Activated CD8-positive, alpha-beta T cell treated with anti-CD3 and anti-CD28 coated beads, Interleukin-2, amount 10 ng/mL, durations not matched to agents 7 days and 5 days (primary cell): Measurements from ENCODE around the gene IGFBP4. TPM values are rescaled to one million over a fixed set of nuclear protein-coding genes. Genes with fewer than 3 reads are reported as not detected.

ENCODE experiments used
- ATAC-seq: fragments of 150-1000 bp; cut with Tn5 transposase; one replicate; pipeline ENCODE4 v1.10.0; 2021; ENCODE audit warnings: moderate library complexity
- CTCF ChIA-PET: fragments of 350-600 bp; sonication (Branson Sonifier 250); formaldehyde crosslinking; loops from one replicate; lab custom pipeline; 2021; ENCODE audit warnings: antibody characterized with exemption; lab: Charles Lee
- POLR2A ChIA-PET: fragments of 350-600 bp; sonication (Branson Sonifier 250); formaldehyde crosslinking; loops from one replicate; lab custom pipeline; 2021; ENCODE audit warnings: antibody characterized with exemption; lab: Charles Lee
- DNase-seq: peaks from one replicate; pipeline ENCODE4 v3.0.0-alpha.2; 2020
- H3K27ac Mint-ChIP-seq: one replicate; pipeline ENCODE4 v1.8.0; 2021; ENCODE audit warnings: mild to moderate bottlenecking, mixed read lengths
- H3K27me3 Mint-ChIP-seq: one replicate; pipeline ENCODE4 v1.8.0; 2021; ENCODE audit warnings: low read depth, mixed read lengths
- H3K36me3 Mint-ChIP-seq: one replicate; pipeline ENCODE4 v1.8.0; 2021; ENCODE audit warnings: low read depth, mixed read lengths
- H3K4me1 Mint-ChIP-seq: one replicate; pipeline ENCODE4 v1.8.0; 2021; ENCODE audit warnings: low read depth, mixed read lengths
- H3K4me3 Mint-ChIP-seq: one replicate; pipeline ENCODE4 v1.8.0; 2021; ENCODE audit warnings: mild to moderate bottlenecking, mixed read lengths
- H3K9me3 Mint-ChIP-seq: one replicate; pipeline ENCODE4 v1.8.0; 2022; ENCODE audit warnings: mixed read lengths; ENCODE audit not compliant: insufficient read depth
- total RNA-seq, 2 experiments: library from RNA; stranded (reverse); gene quantifications; one replicate each; pipeline ENCODE4 v1.2.3, GENCODE V29; 2021

IGFBP4 gene
- total RNA-seq, 2 experiments from 2014 or later: 28.7 to 28.9 TPM

DNA sequence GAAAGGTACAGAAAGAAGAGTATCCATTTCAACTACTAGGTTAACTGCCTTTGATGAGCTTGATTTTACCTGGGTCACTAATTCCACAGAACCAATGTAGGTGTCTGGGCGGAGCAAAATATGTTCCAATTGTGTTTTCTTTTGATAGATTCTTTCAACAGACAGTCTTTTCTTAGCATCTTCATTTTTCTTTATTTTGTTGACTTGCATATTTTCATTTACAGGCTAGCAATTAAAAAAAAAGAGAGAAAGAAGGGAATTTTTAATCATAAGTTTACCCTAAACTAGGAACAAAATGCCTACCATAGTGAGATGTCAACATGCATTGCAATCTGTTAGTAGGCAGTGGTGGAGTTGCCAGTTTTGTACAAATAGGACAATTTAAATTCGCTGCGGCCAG lies 26.6 kb upstream of the IGFBP4 start:
- H3K27ac Mint-ChIP-seq: peak overlapping the region; percentile 98
- DNase-seq: no peak
- ChIA-PET CTCF (interaction anchor here (0.8 to 6.6 kb wide), 19 partner anchors 9 to 147 kb away, joined by 3 to 122 read pairs (median 6); partner anchors contain the start of gene IGFBP4), POLR2A (interaction anchor here (1.2 to 4.1 kb wide), 9 partner anchors 10 to 131 kb away, joined by 3 to 67 read pairs (median 7); partner anchors contain the start of gene IGFBP4)
- peaks cover 49% of the 10 kb centered on the region for H3K36me3 Mint-ChIP-seq
- H3K9me3 Mint-ChIP-seq: no peaks in the 10 kb centered on the region
- ATAC-seq: no peak
- H3K4me1 Mint-ChIP-seq: peaks cover 56% of the 10 kb centered on the region
- peak overlapping the region; percentile 98 for H3K4me3 Mint-ChIP-seq
- no peaks in the 10 kb centered on the region for H3K27me3 Mint-ChIP-seq

DNA sequence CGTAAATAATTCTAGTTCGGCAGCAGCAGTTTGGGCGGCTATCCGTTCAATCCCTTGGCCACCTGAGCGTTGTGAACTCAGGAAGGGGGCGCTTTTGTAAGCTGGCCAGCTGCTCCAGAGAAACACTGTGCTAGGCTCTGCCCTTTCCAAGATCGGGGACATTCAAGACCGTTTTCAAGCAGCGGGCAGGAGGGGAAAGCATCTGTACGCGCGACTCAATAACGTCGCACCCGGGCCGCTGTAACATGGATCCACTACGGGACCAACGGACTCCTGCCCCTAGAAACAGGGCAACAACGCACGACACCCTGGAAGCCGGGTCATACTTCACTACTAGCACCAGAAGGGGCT lies 26.0 kb upstream of the IGFBP4 start:
- POLR2A ChIA-PET: interaction anchor here (0.6 to 4.1 kb wide), 25 partner anchors 9 to 1675 kb away, joined by 3 to 67 read pairs (median 6); partner anchors contain the start of genes CCR7 and IGFBP4
- peak; percentile 42 for ATAC-seq
- Mint-ChIP-seq H3K36me3 (peaks cover 45% of the 10 kb centered on the region), H3K4me1 (peaks cover 53% of the 10 kb centered on the region), H3K27ac (peak overlapping the region; percentile 98), H3K27me3 (no peaks in the 10 kb centered on the region), H3K4me3 (peak overlapping the region; percentile 98), H3K9me3 (no peaks in the 10 kb centered on the region)
- CTCF ChIA-PET: interaction anchor here (0.7 to 6.6 kb wide), 25 partner anchors 9 to 185 kb away, joined by 3 to 122 read pairs (median 4); partner anchors contain the start of gene IGFBP4
- DNase-seq: peak; percentile 57

DNA sequence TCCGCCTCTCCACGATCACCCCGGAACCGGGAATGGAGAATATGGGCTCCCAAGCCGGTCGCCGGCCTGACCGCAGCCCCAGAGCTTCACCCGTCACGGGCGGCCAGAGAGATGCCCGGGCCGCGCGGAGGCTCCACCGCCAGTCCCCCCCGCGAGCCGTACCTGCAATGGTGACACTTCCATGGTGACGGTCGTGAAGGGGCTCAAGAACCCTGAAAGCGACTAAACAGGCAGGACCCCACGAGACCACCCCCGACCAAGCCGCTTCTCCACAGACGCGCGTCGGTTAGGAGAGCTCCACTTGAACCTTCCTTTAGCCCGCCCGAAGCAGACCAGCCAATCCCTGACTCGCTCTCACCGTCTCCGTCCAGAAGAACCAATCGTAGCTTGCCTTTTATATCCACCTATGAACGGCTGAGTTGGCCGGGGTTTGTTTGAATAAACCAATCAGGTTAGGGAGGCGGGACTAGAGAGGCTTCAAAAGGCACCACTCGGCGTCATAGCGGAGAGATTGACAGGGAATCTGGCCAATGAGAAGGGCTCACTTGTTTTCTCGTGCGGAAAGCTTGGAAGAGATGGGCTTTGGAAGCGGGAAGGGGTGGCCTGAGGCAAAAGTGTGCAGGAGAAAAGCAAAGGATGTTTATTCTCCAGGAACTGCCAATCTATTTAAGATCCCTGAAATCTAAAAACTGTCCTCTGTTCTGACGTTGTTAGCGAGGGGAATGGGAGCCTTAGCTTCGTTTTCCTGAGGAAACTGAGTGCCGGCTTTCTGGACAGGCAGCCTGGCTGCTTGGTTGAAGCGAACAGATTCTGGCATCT lies 25.4 kb upstream of the IGFBP4 start, which contains the start of gene TOP2A:
TOP2A (minus strand) TSS at position 288 of the 819 bp plus-strand sequence; CDS start at position 183, 105 bp downstream.
- H3K27me3 Mint-ChIP-seq: no peaks in the 10 kb centered on the region
- peak within 1 kb of the TSS; percentile 98 for H3K4me3 Mint-ChIP-seq
- peaks cover 41% of the 10 kb centered on the region for H3K36me3 Mint-ChIP-seq
- CTCF ChIA-PET: interaction anchor here (0.7 to 6.6 kb wide), 28 partner anchors 9 to 185 kb away, joined by 3 to 122 read pairs (median 4); partner anchors contain the start of gene IGFBP4
- POLR2A ChIA-PET: interaction anchor here (0.6 to 4.1 kb wide), 37 partner anchors 9 to 1674 kb away, joined by 3 to 67 read pairs (median 4); partner anchors contain the start of genes CCR7, IGFBP4 and MED1
- H3K4me1 Mint-ChIP-seq: peaks cover 50% of the 10 kb centered on the region
- peak; percentile 97 for ATAC-seq
- H3K27ac Mint-ChIP-seq: peak within 1 kb of the TSS; percentile 98
- H3K9me3 Mint-ChIP-seq: no peaks in the 10 kb centered on the region
- peak; percentile 98 for DNase-seq

DNA sequence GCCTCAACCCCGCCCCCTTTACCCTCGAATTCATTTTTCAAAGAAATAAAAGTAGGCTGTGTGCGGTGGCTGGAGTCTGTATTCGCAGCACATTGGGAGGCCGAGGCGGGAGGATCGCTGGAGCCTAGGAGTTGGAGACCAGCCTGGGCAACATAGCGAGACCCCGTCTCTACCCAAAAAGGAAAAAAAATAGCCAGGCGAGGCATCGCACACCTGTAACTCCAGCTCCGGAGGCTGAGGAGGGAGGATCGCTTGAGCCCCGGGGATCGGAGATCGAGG lies 24.9 kb upstream of the IGFBP4 start:
- ChIA-PET CTCF (interaction anchor here (0.9 to 6.6 kb wide), 23 partner anchors 8 to 142 kb away, joined by 3 to 122 read pairs (median 4); partner anchors contain the start of gene IGFBP4), POLR2A (interaction anchor here (0.6 to 4.1 kb wide), 28 partner anchors 8 to 295 kb away, joined by 3 to 67 read pairs (median 4); partner anchors contain the start of genes CCR7 and IGFBP4)
- peak overlapping the region; percentile 98 for H3K4me3 Mint-ChIP-seq
- peaks cover 48% of the 10 kb centered on the region for H3K4me1 Mint-ChIP-seq
- H3K27ac Mint-ChIP-seq: peak overlapping the region; percentile 98
- H3K27me3 Mint-ChIP-seq: no peaks in the 10 kb centered on the region
- ATAC-seq (no peak), DNase-seq (no peak)
- no peaks in the 10 kb centered on the region for H3K9me3 Mint-ChIP-seq
- peaks cover 35% of the 10 kb centered on the region for H3K36me3 Mint-ChIP-seq

DNA sequence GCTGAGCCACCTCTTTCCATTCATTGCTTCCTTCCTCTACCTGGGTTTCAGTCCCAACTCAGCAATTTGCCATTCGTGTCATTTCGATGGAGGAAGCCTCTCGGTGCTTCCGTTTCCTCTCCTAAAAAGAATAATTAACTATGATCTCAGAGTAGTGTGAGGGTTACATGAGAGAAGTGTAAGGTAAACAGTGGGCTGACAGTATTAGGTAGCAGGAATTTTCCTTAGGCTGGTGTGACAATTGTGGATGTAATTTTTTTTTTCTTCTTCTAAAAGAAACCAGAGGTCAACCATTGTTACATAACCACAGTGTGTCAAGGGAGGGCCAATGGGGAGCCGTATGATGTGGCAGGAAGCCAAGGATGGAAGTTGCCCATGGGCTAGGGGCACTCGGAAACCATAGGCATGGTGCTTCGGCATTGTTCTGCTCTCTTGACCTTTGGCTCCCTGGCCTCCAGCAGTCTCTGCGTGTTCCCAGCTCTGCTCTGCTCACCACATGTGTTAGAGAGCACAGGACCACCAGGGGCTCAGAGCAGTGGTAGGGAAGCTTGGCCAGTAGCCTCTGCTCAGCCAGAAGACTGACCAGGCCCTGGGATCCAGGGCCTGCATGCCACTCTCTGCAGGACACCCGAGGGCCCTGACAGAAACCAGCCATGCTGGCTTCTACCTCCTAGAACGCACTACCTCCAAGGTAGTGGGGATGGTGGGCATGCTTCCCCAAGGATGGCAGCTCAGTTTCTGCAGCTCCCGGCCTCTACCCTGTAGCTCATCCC lies 23.5 kb upstream of the IGFBP4 start:
- Mint-ChIP-seq H3K27me3 (no peaks in the 10 kb centered on the region), H3K4me3 (peak overlapping the region; percentile 30), H3K27ac (peak overlapping the region; percentile 32), H3K36me3 (peaks cover 27% of the 10 kb centered on the region), H3K4me1 (peaks cover 39% of the 10 kb centered on the region), H3K9me3 (no peaks in the 10 kb centered on the region)
- no peak for ATAC-seq
- DNase-seq: no peak
- ChIA-PET CTCF (interaction anchor here (1.3 to 6.6 kb wide), 3 partner anchors 22 to 140 kb away, joined by 3 to 122 read pairs (median 49); partner anchors contain the start of gene IGFBP4), POLR2A (interaction anchor here (1.1 to 2.7 kb wide), 2 partner anchors 7 to 15 kb away, joined by 3 to 41 read pairs; no protein-coding TSS in a partner anchor)

DNA sequence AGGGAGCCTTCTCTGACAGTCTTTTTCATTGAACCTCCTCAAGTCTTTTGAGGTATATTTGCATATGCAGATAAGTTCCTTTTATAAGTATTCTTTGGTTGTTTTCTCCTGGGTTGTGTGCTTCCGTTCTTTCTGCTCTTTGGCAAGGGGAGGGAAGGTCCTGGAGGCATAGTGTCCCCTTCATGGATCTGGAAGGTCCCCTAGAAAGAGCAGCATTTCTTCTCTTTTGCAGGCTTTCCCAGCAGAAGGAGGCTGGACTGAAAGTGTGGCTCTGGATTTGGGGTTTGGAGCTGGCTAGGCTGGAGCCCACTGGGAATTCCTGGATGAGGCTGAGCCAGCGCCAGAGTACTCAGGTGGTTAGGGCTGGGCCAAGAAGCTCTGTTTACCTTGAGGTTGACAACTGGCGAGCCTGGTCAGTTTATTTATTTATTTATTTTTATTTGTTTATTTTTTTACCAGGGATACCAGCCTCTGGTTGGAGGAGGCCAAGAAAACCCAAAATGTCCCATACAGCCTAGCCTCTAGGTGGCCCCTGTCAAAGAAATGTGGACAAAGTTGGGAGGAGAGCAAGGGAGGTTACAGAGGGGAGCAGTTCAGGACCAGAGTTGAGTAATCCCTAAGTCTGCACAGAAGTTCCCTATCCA lies 20.1 kb upstream of the IGFBP4 start:
- Mint-ChIP-seq H3K27ac (no peak overlapping the region), H3K4me3 (no peak overlapping the region), H3K9me3 (no peaks in the 10 kb centered on the region), H3K4me1 (peaks cover 55% of the 10 kb centered on the region), H3K27me3 (peaks cover 4% of the 10 kb centered on the region), H3K36me3 (no peaks in the 10 kb centered on the region)
- DNase-seq (no peak), ATAC-seq (no peak)
- CTCF ChIA-PET: interaction anchor here (0.8 to 2.3 kb wide), 5 partner anchors 10 to 110 kb away, joined by 3 to 6 read pairs (median 4); no protein-coding TSS in a partner anchor
- POLR2A ChIA-PET: interaction anchor here (0.8 kb wide), 1 partner anchor 110 kb away, joined by 3 read pairs; no protein-coding TSS in a partner anchor

DNA sequence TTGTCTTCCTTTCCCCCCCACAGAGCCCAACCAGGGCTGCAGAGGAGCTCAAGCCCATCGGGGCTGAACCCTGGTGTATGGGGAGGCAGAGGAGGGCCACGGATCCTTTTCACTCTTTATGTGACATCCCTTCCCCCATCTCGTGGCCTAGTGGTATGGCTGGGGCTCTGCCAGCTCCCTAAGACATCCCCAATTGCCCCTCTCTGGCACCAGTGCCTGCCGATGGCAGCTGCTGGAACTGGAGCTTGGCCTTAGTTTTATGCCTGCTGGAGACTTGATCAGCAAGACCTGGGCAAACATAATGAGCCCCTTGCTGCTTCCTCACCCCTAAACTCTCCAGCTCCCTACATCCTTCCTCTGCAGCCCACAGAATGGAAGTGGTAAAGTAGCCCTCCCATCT lies 17.5 kb upstream of the IGFBP4 start:
- DNase-seq (no peak), ATAC-seq (peak; percentile 16)
- Mint-ChIP-seq H3K27ac (peak overlapping the region; percentile 83), H3K36me3 (no peaks in the 10 kb centered on the region), H3K9me3 (no peaks in the 10 kb centered on the region), H3K4me1 (peaks cover 38% of the 10 kb centered on the region), H3K27me3 (peaks cover 11% of the 10 kb centered on the region), H3K4me3 (peak overlapping the region; percentile 53)
- ChIA-PET CTCF (interaction anchor here (0.9 to 3.7 kb wide), 13 partner anchors 9 to 134 kb away, joined by 3 to 62 read pairs (median 6); partner anchors contain the start of genes IGFBP4 and TOP2A), POLR2A (interaction anchor here (0.9 to 2.4 kb wide), 6 partner anchors 8 to 108 kb away, joined by 3 to 41 read pairs (median 5); partner anchors contain the start of gene TOP2A)

DNA sequence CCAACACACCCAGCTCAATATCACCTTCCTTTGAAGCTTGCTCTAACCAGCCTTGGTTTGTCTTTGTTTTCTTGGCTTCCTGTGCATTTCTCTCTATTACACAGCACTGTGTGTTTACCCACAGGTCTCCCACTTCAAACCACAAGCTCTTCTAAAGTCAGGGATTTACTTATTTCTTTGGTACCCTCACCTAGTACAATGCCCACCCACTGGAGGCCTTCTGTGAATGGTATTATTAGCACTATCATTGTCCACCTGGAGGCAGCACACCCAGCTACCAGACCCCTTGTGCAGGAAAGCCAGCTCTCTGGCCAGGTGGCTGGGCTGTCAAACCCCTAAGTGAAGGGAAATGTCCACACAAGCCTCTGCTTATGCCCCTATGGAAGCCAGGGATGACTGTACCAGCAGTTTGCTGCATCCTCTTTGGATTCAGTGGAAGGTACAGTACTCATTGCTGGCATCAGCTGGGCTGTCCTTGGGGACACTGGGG lies 16.2 kb upstream of the IGFBP4 start:
- peak overlapping the region; percentile 3 for H3K4me3 Mint-ChIP-seq
- ChIA-PET POLR2A (interaction anchor here (0.6 to 2.4 kb wide), 9 partner anchors 9 to 195 kb away, joined by 3 to 41 read pairs (median 3); partner anchors contain the start of gene TOP2A), CTCF (interaction anchor here (0.7 to 3.7 kb wide), 18 partner anchors 10 to 215 kb away, joined by 3 to 62 read pairs (median 6); partner anchors contain the start of genes IGFBP4 and TOP2A)
- H3K27ac Mint-ChIP-seq: peak overlapping the region; percentile 83
- H3K36me3 Mint-ChIP-seq: no peaks in the 10 kb centered on the region
- H3K27me3 Mint-ChIP-seq: peaks cover 11% of the 10 kb centered on the region
- DNase-seq (peak; percentile 63), ATAC-seq (peak; percentile 93)
- no peaks in the 10 kb centered on the region for H3K9me3 Mint-ChIP-seq
- H3K4me1 Mint-ChIP-seq: peaks cover 36% of the 10 kb centered on the region

DNA sequence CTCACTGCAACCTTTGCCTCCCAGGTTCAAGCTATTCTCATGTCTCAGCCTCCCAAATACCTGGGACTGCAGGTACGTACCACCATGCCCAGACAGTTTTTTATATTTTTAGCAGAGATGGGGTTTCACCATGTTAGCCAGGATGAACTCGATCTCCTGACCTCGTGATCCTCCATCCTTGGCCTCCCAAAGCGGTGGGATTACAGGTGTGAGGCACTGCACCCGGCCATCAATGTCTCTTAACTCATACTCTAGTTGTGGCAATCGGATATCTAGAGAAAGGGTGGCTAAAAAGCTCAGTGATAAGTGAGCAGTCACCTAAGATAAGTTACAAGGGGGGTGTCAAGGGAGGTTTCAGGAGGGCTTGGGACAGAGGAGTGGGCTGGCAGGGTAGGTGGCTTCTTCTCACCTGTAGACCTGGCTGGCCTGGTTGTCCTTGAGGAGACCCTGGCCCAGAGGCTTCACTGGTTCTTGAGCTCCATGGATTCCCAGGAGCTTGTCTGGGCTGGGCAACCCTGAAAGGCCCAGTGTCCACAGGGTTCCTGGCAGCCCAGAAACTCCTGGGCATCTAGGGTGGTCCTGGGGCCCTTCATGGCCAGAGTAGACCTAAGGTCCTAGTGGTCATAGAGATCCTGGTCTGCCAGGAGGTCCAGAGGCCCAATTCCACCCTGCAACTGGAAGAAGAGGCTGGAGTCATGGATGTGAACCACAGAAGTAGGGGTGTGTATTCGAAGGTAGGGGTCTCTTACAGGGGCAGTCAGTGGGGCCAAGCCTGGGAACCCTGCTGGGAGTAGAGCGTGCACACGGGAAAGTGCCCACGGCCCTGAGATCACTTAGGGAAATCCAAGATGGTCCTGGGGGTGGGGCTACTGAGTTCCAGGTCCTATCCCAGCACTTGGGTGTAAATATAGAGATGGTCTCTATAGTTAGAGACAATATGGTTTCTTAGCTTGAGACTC lies 12.7 kb upstream of the IGFBP4 start:
- H3K4me3 Mint-ChIP-seq: no peak overlapping the region
- peaks cover 12% of the 10 kb centered on the region for H3K27me3 Mint-ChIP-seq
- no peaks in the 10 kb centered on the region for H3K36me3 Mint-ChIP-seq
- POLR2A ChIA-PET: interaction anchor here (0.8 to 2.1 kb wide), 2 partner anchors 14 to 92 kb away, joined by 3 to 9 read pairs; partner anchors contain the start of gene TOP2A
- ATAC-seq (no peak), DNase-seq (no peak)
- H3K9me3 Mint-ChIP-seq: no peaks in the 10 kb centered on the region
- CTCF ChIA-PET: interaction anchor here (1.0 to 4.0 kb wide), 5 partner anchors 13 to 102 kb away, joined by 3 to 22 read pairs (median 3); partner anchors contain the start of genes IGFBP4 and TOP2A
- H3K27ac Mint-ChIP-seq: no peak overlapping the region
- peaks cover 32% of the 10 kb centered on the region for H3K4me1 Mint-ChIP-seq
